GM23338 (cell line): ENCODE measurements around the gene EPHA7. TPM values are rescaled to one million over a fixed set of nuclear protein-coding genes. Genes with fewer than 3 reads are reported as not detected.

Experiments used
- ATAC-seq: fragments of 200-7000 bp; cut with Tn5 transposase; 3 replicates; pipeline ENCODE4 v1.9.1; 2020
- DNase-seq: peaks from one replicate; pipeline ENCODE4 v3.0.0-alpha.2; 2015; ENCODE audit warnings: low spot score
- H2AFZ ChIP-seq: fragments of 200-600 bp; sonication (generic); 2 replicates; pipeline ENCODE4 v1.8.0; 2016; ENCODE audit warnings: antibody characterized with exemption, mild to moderate bottlenecking, moderate library complexity
- H3F3A ChIP-seq: fragments of 200-600 bp; sonication (generic); replicated peaks from 2 replicates; pipeline ENCODE4 v1.8.0; 2017; ENCODE audit warnings: antibody characterized with exemption, mixed run types, low read depth
- H3K27ac ChIP-seq: fragments of 200-600 bp; sonication (generic); 2 replicates; pipeline ENCODE4 v1.6.1; 2016; ENCODE audit warnings: low read depth
- H3K27me3 ChIP-seq: fragments of 200-600 bp; sonication (generic); 2 replicates; pipeline ENCODE4 v1.8.0; 2016; ENCODE audit warnings: mild to moderate bottlenecking, mixed run types, moderate library complexity; ENCODE audit not compliant: insufficient read depth
- H3K36me3 ChIP-seq: fragments of 200-600 bp; sonication (generic); 2 replicates; pipeline ENCODE4 v1.8.0; 2016; ENCODE audit warnings: mild to moderate bottlenecking; ENCODE audit not compliant: insufficient read depth
- H3K4me1 ChIP-seq: fragments of 200-600 bp; sonication (generic); 2 replicates; pipeline ENCODE4 v1.8.0; 2016; ENCODE audit warnings: mild to moderate bottlenecking, moderate library complexity; ENCODE audit not compliant: insufficient read depth
- H3K4me2 ChIP-seq: fragments of 200-600 bp; sonication (generic); 2 replicates; pipeline ENCODE4 v1.7.1; 2017; ENCODE audit warnings: mixed run types
- H3K4me3 ChIP-seq: fragments of 200-600 bp; sonication (generic); 2 replicates; pipeline ENCODE4 v1.6.1; 2016; ENCODE audit warnings: mixed run types
- H3K79me2 ChIP-seq: fragments of 200-600 bp; sonication (generic); replicated peaks from 2 replicates; pipeline ENCODE4 v1.8.0; 2017; ENCODE audit warnings: mild to moderate bottlenecking; ENCODE audit not compliant: insufficient read depth
- H3K9me2 ChIP-seq: fragments of 200-600 bp; sonication (generic); 2 replicates; pipeline ENCODE4 v1.8.0; 2017; ENCODE audit not compliant: insufficient read depth
- H4K20me1 ChIP-seq: fragments of 200-600 bp; sonication (generic); replicated peaks from 2 replicates; pipeline ENCODE4 v1.8.0; 2017; ENCODE audit warnings: mild to moderate bottlenecking; ENCODE audit not compliant: insufficient read depth
- H3K27ac Mint-ChIP-seq: 2 replicates; pipeline ENCODE4 v1.8.0; 2020; ENCODE audit warnings: inconsistent platforms, mild to moderate bottlenecking, moderate library complexity, mixed read lengths
- H3K27me3 Mint-ChIP-seq: 3 replicates; pipeline ENCODE4 v1.8.0; 2022; ENCODE audit warnings: low read depth, mild to moderate bottlenecking, moderate library complexity, mixed read lengths, inconsistent platforms; ENCODE audit not compliant: insufficient read depth, poor library complexity
- H3K36me3 Mint-ChIP-seq: 3 replicates; pipeline ENCODE4 v1.8.0; 2021; ENCODE audit warnings: low read depth, mild to moderate bottlenecking, inconsistent platforms, moderate library complexity, mixed read lengths
- H3K4me1 Mint-ChIP-seq: 3 replicates; pipeline ENCODE4 v1.8.0; 2020; ENCODE audit warnings: mild to moderate bottlenecking, inconsistent platforms, mixed read lengths
- H3K4me3 Mint-ChIP-seq: 3 replicates; pipeline ENCODE4 v1.8.0; 2021; ENCODE audit warnings: moderate library complexity, mild to moderate bottlenecking, inconsistent platforms, mixed read lengths
- H3K9me3 Mint-ChIP-seq: 3 replicates; pipeline ENCODE4 v1.8.0; 2020; ENCODE audit warnings: moderate library complexity, mild to moderate bottlenecking, inconsistent platforms, mixed read lengths
- CREB1 ChIP-seq: fragments of 250-450 bp; sonication (Bioruptor Pico); IDR thresholded peaks from 2 replicates; pipeline ENCODE4 v1.5.0; 2020; ENCODE audit warnings: low read depth, mild to moderate bottlenecking, moderate library complexity
- CTCF ChIP-seq, 2 experiments: fragments of 200-600 bp in 1 of 2; sonication (generic) in 1 of 2; conservative IDR thresholded peaks; 2 replicates each; pipeline versions ENCODE4 v1.5.1 to v1.6.1; 2016 to 2017; ENCODE audit warnings: antibody characterized with exemption in 2 of 2, low read depth in 2 of 2, mild to moderate bottlenecking in 2 of 2, moderate library complexity in 1 of 2
- ETS1 ChIP-seq: IDR thresholded peaks from 2 replicates; pipeline ENCODE4 v1.6.1; 2016; ENCODE audit warnings: antibody characterized with exemption
- EZH2 ChIP-seq: fragments of 200-600 bp; sonication (generic); IDR thresholded peaks from one replicate; pipeline ENCODE4 v1.8.0; 2017; ENCODE audit warnings: antibody characterized with exemption, mild to moderate bottlenecking, low read depth; ENCODE audit not compliant: unreplicated experiment
- EZH2phosphoT487 ChIP-seq: fragments of 200-600 bp; sonication (generic); IDR thresholded peaks from one replicate; pipeline ENCODE4 v1.8.1; 2018; ENCODE audit warnings: antibody characterized with exemption; ENCODE audit not compliant: unreplicated experiment
- JUNB ChIP-seq: IDR thresholded peaks from one replicate; pipeline ENCODE4 v1.6.1; 2016; ENCODE audit warnings: antibody characterized with exemption; ENCODE audit not compliant: unreplicated experiment
- NANOG ChIP-seq: IDR thresholded peaks from 2 replicates; pipeline ENCODE4 v1.6.1; 2016; ENCODE audit warnings: antibody characterized with exemption, borderline replicate concordance
- POLR2AphosphoS5 ChIP-seq: IDR thresholded peaks from 2 replicates; pipeline ENCODE4 v1.6.1; 2016; ENCODE audit warnings: antibody characterized with exemption, low read depth
- REST ChIP-seq: IDR thresholded peaks from one replicate; pipeline ENCODE4 v1.6.1; 2018; ENCODE audit warnings: antibody characterized with exemption; ENCODE audit not compliant: unreplicated experiment
- STAT1 ChIP-seq: IDR thresholded peaks from one replicate; pipeline ENCODE4 v1.6.1; 2016; ENCODE audit warnings: antibody characterized with exemption; ENCODE audit not compliant: unreplicated experiment
- ZNF114 ChIP-seq: fragments of 250-450 bp; sonication (Bioruptor Pico); IDR thresholded peaks from 2 replicates; pipeline ENCODE4 v1.5.0; 2020; ENCODE audit warnings: mild to moderate bottlenecking, moderate library complexity
- ZNF331 ChIP-seq: fragments of 250-450 bp; sonication (Bioruptor Pico); IDR thresholded peaks from 2 replicates; pipeline ENCODE4 v1.5.0; 2020; ENCODE audit warnings: low read depth, mild to moderate bottlenecking, moderate library complexity
- ZNF462 ChIP-seq: fragments of 250-450 bp; sonication (Bioruptor Pico); IDR thresholded peaks from 2 replicates; pipeline ENCODE4 v1.5.0; 2020; ENCODE audit warnings: mild to moderate bottlenecking, moderate library complexity
- polyA plus RNA-seq: library from polyadenylated mRNA; unstranded; fragments of >200 nt; fragmentation: Nextera tagmentation; extraction: Ambion mirVana; gene quantifications from 2 replicates; pipeline ENCODE4 v1.2.1, GENCODE V29; 2016
- total RNA-seq: library from RNA; depleted of rRNA; stranded (reverse); fragments of >200 nt; shearing (Covaris generic); gene quantifications from 2 replicates; pipeline ENCODE4 v1.2.3, GENCODE V29; 2014

Gene EPHA7
- total and polyA plus RNA-seq, 2 experiments from 2014 or later = 3.3 to 7.3 TPM

GRCh38 chr6:93327857-93328256, 91.5 kb downstream of the EPHA7 start:
- Histone ChIP-seq H3K4me3 (no peak overlapping the region), H3K27ac (no peak overlapping the region), H2AFZ (no peak overlapping the region), H4K20me1 (no peaks in the 10 kb centered on the region), H3K4me1 (no peaks in the 10 kb centered on the region), H3K4me2 (no peak overlapping the region), H3K36me3 (no peaks in the 10 kb centered on the region), H3F3A (no peaks in the 10 kb centered on the region), H3K9me2 (no peaks in the 10 kb centered on the region), H3K27me3 (no peaks in the 10 kb centered on the region), H3K79me2 (no peaks in the 10 kb centered on the region)
- Mint-ChIP-seq H3K27ac (0 out of 2 replicates have a peak overlapping the region, but pooled peaks have one; percentile 15), H3K4me3 (no peak overlapping the region), H3K9me3 (no peaks in the 10 kb centered on the region), H3K27me3 (no peaks in the 10 kb centered on the region), H3K36me3 (no peaks in the 10 kb centered on the region), H3K4me1 (no peaks in the 10 kb centered on the region)
- DNase-seq (no peak), ATAC-seq (no peak)
- TF ChIP-seq ZNF331 (CRISPR knock-in tag) = no peak
- TF ChIP-seq ZNF462 = no peak
- TF ChIP-seq STAT1 = no peak
- no peak for TF ChIP-seq JUNB
- TF ChIP-seq EZH2 = no peak
- TF ChIP-seq REST = no peak
- no peak for TF ChIP-seq NANOG
- no peak for TF ChIP-seq CTCF (conservative IDR thresholded peaks at IDR 0.05; ENCODE audit: low read depth in 2 of 2)
- no peak for TF ChIP-seq EZH2phosphoT487
- TF ChIP-seq CREB1 = no peak
- no peak for TF ChIP-seq POLR2AphosphoS5
- no peak for TF ChIP-seq ZNF114
- no peak for TF ChIP-seq ETS1
